ENCODE results near the gene CAMTA1.

The CAMTA1 gene

GRCh38 chr1:7385471-7386225 lies 600.4 kb downstream of the CAMTA1 start:
- ChIA-PET CTCF (no interaction called here), POLR2A (no interaction called here)
- H3K36me3 ChIP-seq (ENCODE audit: control insufficient read depth in 2 of 2, insufficient read depth in 1 of 2, low read length in 2 of 2) = no peaks in the 10 kb centered on the region
- no peaks in the 10 kb centered on the region for H3K4me1 ChIP-seq (ENCODE audit: control insufficient read depth, insufficient read depth, low read length)
- TF ChIP-seq ZEB2 (tag by site-specific recombination; IDR thresholded peaks at IDR 0.05) = no peak
- no peak for TF ChIP-seq ZNF433 (tag by site-specific recombination; IDR thresholded peaks at IDR 0.05; ENCODE audit: low read depth)
- no peak for TF ChIP-seq ZNF404 (tag by site-specific recombination; IDR thresholded peaks at IDR 0.05)
- TF ChIP-seq ZNF341 (tag by site-specific recombination; IDR thresholded peaks at IDR 0.05; ENCODE audit: low read depth) = no peak
- TF ChIP-seq OSR2 (tag by site-specific recombination; IDR thresholded peaks at IDR 0.05) = no peak
- no peak for TF ChIP-seq ZNF830 (tag by site-specific recombination; IDR thresholded peaks at IDR 0.05; ENCODE audit: low read depth)
- no peak for TF ChIP-seq BCL11B (tag by site-specific recombination; IDR thresholded peaks at IDR 0.05; ENCODE audit: low read depth)
- TF ChIP-seq ZNF488 (tag by site-specific recombination; IDR thresholded peaks at IDR 0.05) = no peak
- no peak for TF ChIP-seq RBAK (tag by site-specific recombination; IDR thresholded peaks at IDR 0.05)
- TF ChIP-seq TSHZ1 (tag by site-specific recombination; IDR thresholded peaks at IDR 0.05; ENCODE audit: borderline replicate concordance) = no peak
- no peak for TF ChIP-seq ZNF513 (tag by site-specific recombination; IDR thresholded peaks at IDR 0.05)
- no peak for TF ChIP-seq ZBTB10 (tag by site-specific recombination; IDR thresholded peaks at IDR 0.05)
- TF ChIP-seq KLF10 (tag by site-specific recombination; IDR thresholded peaks at IDR 0.05) = no peak
- no peak for TF ChIP-seq ZNF707 (tag by site-specific recombination; IDR thresholded peaks at IDR 0.05)
- no peak for TF ChIP-seq PRDM4 (tag by site-specific recombination; IDR thresholded peaks at IDR 0.05)
- no peak for TF ChIP-seq KLF9 (tag by site-specific recombination; IDR thresholded peaks at IDR 0.05; ENCODE audit: low read depth)
- TF ChIP-seq ZNF560 (tag by site-specific recombination; IDR thresholded peaks at IDR 0.05; ENCODE audit: borderline replicate concordance) = no peak
- no peak for TF ChIP-seq HOXA7 (CRISPR knock-in tag; IDR thresholded peaks at IDR 0.05; ENCODE audit: borderline replicate concordance)
- TF ChIP-seq ZNF354C (tag by site-specific recombination; IDR thresholded peaks at IDR 0.05; ENCODE audit: borderline replicate concordance, low read depth) = no peak
- TF ChIP-seq ZNF660 (tag by site-specific recombination; IDR thresholded peaks at IDR 0.05) = no peak
- H3K4me3 ChIP-seq (ENCODE audit: low read depth, low read length) = no peak overlapping the region
- H3K9me3 ChIP-seq (ENCODE audit: control insufficient read depth, insufficient read depth, low read depth, low read length) = no peaks in the 10 kb centered on the region
- H3K27ac ChIP-seq (ENCODE audit: extremely low read depth, low read depth, low read length) = no peak overlapping the region

Data from HEK293 (cell line).